Bone marrow (tissue), 2 donors: ENCODE measurements around the gene RHEBL1.

Source experiments
- DNase-seq, 2 donors: peaks; one replicate each; lab custom pipeline; 2025; lab: John Stamatoyannopoulos, UW

The RHEBL1 gene

GRCh38 chr12:49037111-49037946, 32.5 kb downstream of the RHEBL1 start:
- no peak for DNase-seq

GRCh38 chr12:49036029-49036428, 33.8 kb downstream of the RHEBL1 start:
- DNase-seq: no peak

GRCh38 chr12:49034286-49034622, 35.5 kb downstream of the RHEBL1 start:
- DNase-seq: no peak

GRCh38 chr12:49033611-49034285, 36.0 kb downstream of the RHEBL1 start:
- no peak for DNase-seq

GRCh38 chr12:49032679-49033447, 36.9 kb downstream of the RHEBL1 start:
- no peak for DNase-seq

GRCh38 chr12:49032276-49032675, 37.5 kb downstream of the RHEBL1 start:
- no peak for DNase-seq

- DNase-seq: no peak
These were observed 38.1 kb downstream of the RHEBL1 start for GRCh38 chr12:49031573-49032161.

GRCh38 chr12:49030714-49031572, 38.8 kb downstream of the RHEBL1 start:
- no peak for DNase-seq

GRCh38 chr12:49030119-49030518, 39.7 kb downstream of the RHEBL1 start:
- DNase-seq: no peak

- DNase-seq: no peak
These were observed 41.0 kb downstream of the RHEBL1 start for GRCh38 chr12:49028666-49029275.

- DNase-seq: no peak
These were observed 41.8 kb downstream of the RHEBL1 start for GRCh38 chr12:49027846-49028555.

- no peak for DNase-seq
These were observed 42.9 kb downstream of the RHEBL1 start for GRCh38 chr12:49026678-49027480.

- DNase-seq: no peak
These were observed 43.7 kb downstream of the RHEBL1 start for GRCh38 chr12:49026101-49026500.

GRCh38 chr12:49025463-49025862, 44.3 kb downstream of the RHEBL1 start:
- DNase-seq: no peak

- DNase-seq: no peak
These were observed 45.2 kb downstream of the RHEBL1 start for GRCh38 chr12:49024543-49024942.

GRCh38 chr12:49023812-49024211, 46.0 kb downstream of the RHEBL1 start:
- no peak for DNase-seq

- DNase-seq: no peak
These were observed 47.1 kb downstream of the RHEBL1 start for GRCh38 chr12:49022558-49023178.

- DNase-seq: no peak
These were observed 48.4 kb downstream of the RHEBL1 start for GRCh38 chr12:49021292-49021915.

GRCh38 chr12:49020441-49020840, 49.3 kb downstream of the RHEBL1 start:
- DNase-seq: no peak
